HG03469 (cell line): ENCODE results near the gene DGKQ.

ENCODE experiments used
- ATAC-seq: cut with Tn5 transposase; IDR thresholded peaks from one replicate; pipeline ENCODE4 v1.9.1; 2021; ENCODE audit warnings: mild to moderate bottlenecking, moderate library complexity, moderate number of reproducible peaks; ENCODE audit not compliant: unreplicated experiment

Gene DGKQ

DNA sequence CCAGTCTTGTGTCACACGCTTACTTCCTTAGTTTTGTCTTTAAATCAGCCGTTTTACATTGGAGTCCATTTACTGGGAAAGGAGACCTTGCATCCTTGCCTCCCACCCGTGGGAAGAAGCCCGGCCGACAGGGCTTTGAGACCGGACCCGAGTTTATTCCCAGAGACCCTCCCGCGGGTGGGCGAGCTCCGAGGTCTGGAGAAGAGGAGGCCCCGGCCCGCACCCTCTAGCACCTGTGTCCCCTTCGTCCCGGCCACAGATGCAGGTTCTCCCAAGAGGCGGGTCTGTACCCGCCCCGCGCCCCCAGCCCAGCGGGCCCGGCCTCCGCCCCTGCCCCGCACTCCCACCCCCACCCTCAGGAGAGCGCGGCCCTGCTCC lies 23.6 kb upstream of the DGKQ start:
- ATAC-seq = no peak

GRCh38 chr4:996030-996996 lies 22.9 kb upstream of the DGKQ start:
- no peak for ATAC-seq

DNA sequence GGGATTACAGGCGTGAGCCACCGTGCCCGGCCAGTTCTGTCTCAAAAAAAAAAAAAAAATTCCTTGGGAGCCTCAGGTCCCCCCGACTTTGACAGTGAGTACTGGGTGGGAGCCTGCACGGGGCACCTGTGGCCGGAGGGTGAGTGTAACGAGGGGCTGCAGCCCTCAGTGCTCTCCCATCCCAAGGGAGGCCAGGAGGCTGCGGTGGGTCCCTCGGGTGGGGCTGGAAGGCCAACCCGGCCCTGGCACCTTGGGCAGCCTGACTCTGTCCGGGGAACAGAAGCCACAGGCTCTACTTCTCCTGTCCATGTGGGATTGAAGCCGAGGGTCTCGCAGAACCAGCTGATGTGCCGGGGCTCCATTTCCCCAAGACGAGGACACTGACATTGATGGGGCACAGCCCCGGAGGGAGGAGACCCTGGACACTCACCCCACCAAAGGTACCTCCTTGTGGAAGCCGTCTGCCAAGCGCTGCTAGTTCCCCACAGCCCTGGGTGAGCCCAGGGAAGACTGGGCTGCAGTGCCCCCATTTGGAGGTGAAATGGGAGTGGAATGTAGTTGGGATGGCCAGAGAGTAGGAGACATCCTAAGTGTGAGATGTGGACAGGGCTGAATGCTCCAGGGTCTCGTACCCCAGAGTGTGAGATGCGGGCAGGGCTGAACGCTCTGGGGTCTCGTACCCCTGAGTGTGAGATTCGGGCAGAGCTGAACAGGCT lies 22.1 kb upstream of the DGKQ start:
- no peak for ATAC-seq

DNA sequence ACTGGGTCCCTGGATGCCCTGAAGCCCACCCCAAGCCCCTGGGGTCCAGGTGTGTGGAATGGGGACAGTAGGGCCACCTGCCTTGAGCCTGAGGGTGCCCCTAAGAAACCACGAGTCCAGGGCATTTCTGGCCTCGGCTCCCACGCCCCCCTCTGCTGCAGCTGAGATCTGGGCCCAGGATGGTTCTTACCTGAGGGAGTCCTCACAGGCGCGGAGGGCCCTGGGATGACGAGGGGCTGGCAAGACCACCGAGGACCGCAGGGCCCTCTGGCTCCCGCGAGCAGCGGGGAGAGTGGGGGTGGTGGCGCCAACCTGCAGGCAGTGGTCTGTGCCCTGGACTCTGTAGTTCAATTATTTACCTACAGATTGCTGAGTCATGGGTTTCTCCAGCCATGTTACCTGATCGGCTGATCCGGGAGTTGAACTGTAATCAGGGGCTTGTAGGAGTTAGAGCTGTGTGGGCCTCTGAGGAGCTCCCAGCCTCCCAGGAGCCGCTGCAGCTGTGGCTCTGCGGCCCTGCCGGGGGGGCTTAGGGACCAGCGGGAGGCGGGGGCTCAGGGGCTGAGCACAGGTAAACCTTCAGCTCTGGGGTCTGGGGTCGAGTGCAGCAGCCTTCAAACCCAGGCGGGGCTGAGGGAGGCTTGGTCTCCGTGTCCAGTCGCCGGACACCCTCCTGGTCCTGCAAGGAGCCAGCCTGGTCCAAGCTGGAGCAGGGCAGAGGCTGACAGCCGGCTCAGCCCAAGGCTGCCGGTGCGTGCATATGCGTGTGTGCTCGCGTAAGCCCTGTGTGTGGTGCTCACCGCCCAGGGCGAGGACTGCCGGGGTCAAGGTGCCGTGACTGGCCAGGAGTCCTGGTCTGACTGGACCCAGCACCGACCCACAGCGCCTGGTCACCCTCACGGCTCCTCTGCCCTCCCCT lies 20.0 kb upstream of the DGKQ start, which contains the start of gene SLC26A1:
SLC26A1 (minus strand) TSS at position 294 of the 919 bp plus-strand sequence. CDS start 1,701 bp downstream, outside the sequence.
- no peak for ATAC-seq

DNA sequence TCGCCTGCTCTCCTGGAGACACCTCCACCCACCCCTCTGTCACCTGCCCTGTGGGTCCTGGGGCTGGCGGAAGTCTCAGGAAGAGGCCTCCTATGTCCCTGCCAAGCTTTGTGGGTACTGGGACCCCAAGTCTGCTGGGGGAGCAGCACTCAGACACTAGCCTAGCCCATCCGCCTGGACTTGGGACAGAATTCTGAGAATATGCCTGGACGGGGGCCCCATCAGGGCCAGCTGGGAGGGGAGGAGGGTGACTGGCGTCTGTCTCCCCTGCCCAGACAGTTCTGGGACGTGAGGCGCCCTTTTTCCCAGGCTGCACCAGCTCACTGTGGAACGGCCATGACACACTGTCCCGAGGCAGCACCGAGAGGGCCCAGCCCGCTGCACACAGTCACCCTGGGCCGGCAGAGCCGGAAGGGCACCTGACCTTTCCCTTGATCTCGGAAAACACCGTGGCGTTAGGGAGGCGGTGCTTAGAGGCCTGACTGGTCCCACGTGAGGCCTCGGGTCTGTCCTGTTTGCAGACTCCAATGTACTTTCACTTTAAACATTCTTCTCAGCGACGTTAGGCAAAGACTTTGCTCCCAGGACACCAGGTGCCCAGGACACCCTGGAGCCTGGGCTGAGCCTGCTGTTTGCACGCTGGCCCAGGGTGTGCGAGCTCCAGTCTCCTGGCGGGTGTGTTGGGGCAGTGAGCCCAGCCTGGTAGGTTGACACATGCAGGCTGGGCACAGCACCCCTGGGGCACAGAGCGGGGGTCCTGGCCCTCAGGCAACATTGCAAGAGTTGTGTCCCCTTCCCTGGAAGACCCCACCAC lies 19.1 kb upstream of the DGKQ start:
- ATAC-seq = no peak

- no peak for ATAC-seq
Observed at GRCh38 chr4:991451-992296, 18.3 kb upstream of the DGKQ start.

DNA sequence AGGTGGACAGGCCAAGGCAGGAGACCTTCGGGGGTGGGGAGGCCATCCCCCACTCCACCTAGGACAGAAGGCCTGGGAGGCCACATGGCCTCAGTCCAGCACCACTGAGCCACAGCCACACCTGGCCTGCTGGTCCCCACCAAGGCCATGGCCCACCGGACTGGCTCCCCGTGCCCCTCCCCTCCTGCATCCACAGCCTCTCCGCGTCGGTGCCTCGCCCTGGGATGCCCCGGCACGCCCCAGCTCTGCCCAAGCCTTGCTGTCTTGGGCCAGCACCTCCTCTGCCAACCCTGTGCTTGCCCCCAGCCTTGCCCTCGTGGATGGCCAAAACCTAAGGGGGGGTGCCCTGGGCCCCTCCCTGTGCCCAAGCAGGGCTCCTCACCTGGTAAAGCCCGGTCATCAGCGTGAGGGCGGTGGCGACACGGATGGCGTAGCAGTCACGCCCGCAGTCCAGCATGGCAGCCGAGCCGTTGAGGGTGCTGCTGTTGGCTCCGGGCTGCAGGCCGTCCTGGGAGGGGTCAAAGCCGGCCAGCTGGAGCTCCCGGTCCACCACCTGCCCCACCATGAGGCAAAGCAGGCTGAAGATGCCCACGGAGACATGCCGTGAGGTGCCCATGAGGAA lies 17.5 kb upstream of the DGKQ start:
- ATAC-seq = no peak

GRCh38 chr4:989722-990471 lies 16.5 kb upstream of the DGKQ start:
- no peak for ATAC-seq

DNA sequence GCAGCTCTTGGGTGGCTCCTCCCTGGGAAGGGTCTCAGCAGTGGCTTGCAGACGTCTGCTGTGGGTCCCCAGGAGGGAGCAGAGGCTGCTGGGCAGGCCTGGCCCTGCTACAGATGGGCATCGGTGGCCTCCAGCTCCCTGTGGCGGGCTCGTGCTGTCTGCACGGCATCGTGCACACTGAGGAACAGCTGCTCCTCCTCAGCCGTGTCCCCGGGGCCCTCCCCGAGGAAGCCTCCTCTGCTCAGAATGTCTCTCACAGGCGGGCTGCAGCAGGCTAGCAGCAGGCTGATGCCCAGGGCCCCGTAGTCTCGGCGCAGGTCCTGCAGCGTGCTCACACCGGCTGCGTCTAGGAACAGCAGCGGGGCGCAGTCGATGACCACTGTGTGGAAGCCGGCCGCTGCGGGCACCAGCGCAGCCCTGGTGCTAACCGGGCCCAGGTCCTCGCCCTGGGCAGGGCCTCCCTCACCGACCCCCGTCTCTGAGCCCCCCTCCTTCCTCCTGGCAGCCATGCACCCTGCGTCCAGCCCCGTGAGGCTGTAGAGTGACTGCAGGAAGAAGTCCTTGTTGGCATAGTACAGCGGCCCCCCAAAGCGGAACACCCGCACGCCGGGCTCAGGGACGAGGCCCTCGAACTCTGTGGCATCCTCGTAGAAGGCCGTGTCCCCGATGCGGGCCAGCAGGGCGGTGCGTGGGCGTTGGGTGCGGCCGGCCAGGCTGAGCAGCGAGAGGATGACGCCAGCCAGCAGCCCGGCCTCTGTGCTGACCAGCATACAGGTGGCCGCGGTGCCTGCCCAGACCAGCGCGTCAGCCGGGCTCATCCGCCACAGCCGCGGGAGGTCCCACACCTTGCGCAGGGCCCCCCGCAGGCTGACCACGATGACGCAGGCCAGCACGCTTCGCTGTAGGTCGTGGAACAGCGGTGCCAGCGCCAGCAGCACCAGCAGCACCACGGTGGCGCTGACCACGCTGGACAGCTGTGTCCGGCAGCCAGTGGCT lies 15.7 kb upstream of the DGKQ start:
- ATAC-seq = no peak

GRCh38 chr4:987624-988513 lies 14.5 kb upstream of the DGKQ start:
- no peak for ATAC-seq

- peak; percentile 55 for ATAC-seq
Observed at GRCh38 chr4:986879-987623, 13.7 kb upstream of the DGKQ start, which contains the start of gene IDUA. Gene IDUA (plus strand): TSS chr4:987044. CDS start chr4:987085, 41 bp downstream.

GRCh38 chr4:986428-986878 lies 13.1 kb upstream of the DGKQ start:
- no peak for ATAC-seq

DNA sequence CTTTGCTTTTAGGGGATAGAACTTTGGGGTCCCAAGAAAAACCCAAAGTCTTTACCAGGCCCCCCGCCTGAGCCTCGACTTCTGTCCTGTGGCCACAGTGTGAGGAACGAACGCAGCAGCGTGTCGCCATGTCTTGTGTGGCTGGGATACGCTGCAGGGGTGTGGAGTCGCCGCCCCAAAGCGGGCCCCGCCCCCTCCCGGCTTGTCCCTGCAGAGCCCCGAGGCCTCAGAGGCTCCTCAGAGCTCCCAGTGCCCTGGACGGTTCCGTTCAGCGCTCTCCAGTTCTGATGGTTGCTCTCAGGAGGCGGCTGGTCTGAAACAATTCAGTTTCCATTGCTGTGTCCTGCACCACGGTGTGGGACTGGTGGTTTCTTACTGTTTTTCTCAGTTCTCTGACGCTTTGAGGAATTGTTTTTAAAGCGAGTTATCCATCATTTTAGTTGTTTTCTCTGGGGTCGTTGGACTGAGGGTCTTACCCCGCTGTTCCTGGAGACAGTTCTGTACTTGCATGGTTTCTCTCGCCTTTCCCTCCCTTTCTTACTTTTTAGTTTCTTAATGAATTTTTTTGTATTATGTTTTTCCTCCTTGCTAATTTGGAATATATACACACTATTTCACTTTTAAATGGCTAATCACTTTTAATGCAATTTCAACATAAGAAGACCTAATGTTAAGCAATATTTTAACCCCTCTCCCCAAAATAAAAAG lies 11.9 kb upstream of the DGKQ start:
- ATAC-seq = no peak

- no peak for ATAC-seq
Observed at GRCh38 chr4:984336-985054, 11.1 kb upstream of the DGKQ start.
